GM21367 (cell line): Measurements from ENCODE around the gene COA5.
"Not testable (repeated sequence)": the region's sequence is repeated elsewhere in the genome, so short reads cannot be mapped to it uniquely, and the experiment has no call there.

Experiments
- ATAC-seq: cut with Tn5 transposase; IDR thresholded peaks from one replicate; pipeline ENCODE4 v1.9.1; 2021; ENCODE audit not compliant: unreplicated experiment

The COA5 gene

GRCh38 chr2:98607104-98607503 is 1.2 kb downstream of the COA5 start:
- no peak for ATAC-seq

GRCh38 chr2:98606431-98606830 is 1.9 kb downstream of the COA5 start:
- no peak for ATAC-seq

- no peak for ATAC-seq
These were observed 3.2 kb downstream of the COA5 start for GRCh38 chr2:98605076-98605475.

GRCh38 chr2:98604547-98604946 is 3.8 kb downstream of the COA5 start:
- ATAC-seq: no peak

GRCh38 chr2:98601532-98602132 is 6.7 kb downstream of the COA5 start:
- no peak for ATAC-seq

GRCh38 chr2:98598781-98599428 is 9.4 kb downstream of the COA5 start:
- ATAC-seq: no peak

GRCh38 chr2:98594665-98595064 is 13.6 kb downstream of the COA5 start:
- not testable (repeated sequence) for ATAC-seq

- ATAC-seq: no peak
These were observed 15.7 kb downstream of the COA5 start for GRCh38 chr2:98592565-98592964.

GRCh38 chr2:98589489-98589888 is 18.8 kb downstream of the COA5 start:
- no peak for ATAC-seq

GRCh38 chr2:98588880-98589431 is 19.4 kb downstream of the COA5 start:
- ATAC-seq: no peak

GRCh38 chr2:98586551-98587140 is 21.7 kb downstream of the COA5 start:
- ATAC-seq: no peak

GRCh38 chr2:98585386-98585785 is 22.9 kb downstream of the COA5 start:
- ATAC-seq: no peak

GRCh38 chr2:98583816-98584618 is 24.3 kb downstream of the COA5 start:
- ATAC-seq: no peak

- ATAC-seq: no peak
These were observed 25.0 kb downstream of the COA5 start for GRCh38 chr2:98583276-98583675.

GRCh38 chr2:98582523-98582922 is 25.8 kb downstream of the COA5 start:
- no peak for ATAC-seq

- no peak for ATAC-seq
These were observed 27.5 kb downstream of the COA5 start for GRCh38 chr2:98580656-98581284.

GRCh38 chr2:98579926-98580325 is 28.4 kb downstream of the COA5 start:
- no peak for ATAC-seq

- no peak for ATAC-seq
These were observed 30.1 kb downstream of the COA5 start for GRCh38 chr2:98578231-98578630.

GRCh38 chr2:98577313-98577712 is 31.0 kb downstream of the COA5 start:
- no peak for ATAC-seq

GRCh38 chr2:98576666-98577312 is 31.5 kb downstream of the COA5 start:
- ATAC-seq: no peak

GRCh38 chr2:98573426-98573825 is 34.9 kb downstream of the COA5 start:
- ATAC-seq: no peak
